Activated naive CD4-positive, alpha-beta T cell treated with anti-CD3 and anti-CD28 coated beads, Interleukin-2, amount 10 ng/mL, durations not matched to agents 7 days and 5 days (primary cell): ENCODE measurements around the gene KRT72.

Experiments used
- CTCF ChIA-PET: fragments of 350-600 bp; sonication (Branson Sonifier 250); formaldehyde crosslinking; loops from one replicate; lab custom pipeline; 2021; ENCODE audit warnings: antibody characterized with exemption; lab: Charles Lee
- DNase-seq: peaks from one replicate; pipeline ENCODE4 v3.0.0-alpha.2; 2020
- H3K27ac Mint-ChIP-seq: one replicate; pipeline ENCODE4 v1.8.0; 2021; ENCODE audit warnings: mild to moderate bottlenecking, moderate library complexity, mixed read lengths
- H3K27me3 Mint-ChIP-seq: one replicate; pipeline ENCODE4 v1.8.0; 2021; ENCODE audit warnings: mild to moderate bottlenecking, mixed read lengths
- H3K36me3 Mint-ChIP-seq: one replicate; pipeline ENCODE4 v1.8.0; 2021; ENCODE audit warnings: mixed read lengths
- H3K4me1 Mint-ChIP-seq: one replicate; pipeline ENCODE4 v1.8.0; 2021; ENCODE audit warnings: mixed read lengths
- H3K4me3 Mint-ChIP-seq: one replicate; pipeline ENCODE4 v1.8.0; 2021; ENCODE audit warnings: mild to moderate bottlenecking, moderate library complexity, mixed read lengths
- H3K9me3 Mint-ChIP-seq: one replicate; pipeline ENCODE4 v1.8.0; 2021; ENCODE audit warnings: mixed read lengths

Gene KRT72

DNA sequence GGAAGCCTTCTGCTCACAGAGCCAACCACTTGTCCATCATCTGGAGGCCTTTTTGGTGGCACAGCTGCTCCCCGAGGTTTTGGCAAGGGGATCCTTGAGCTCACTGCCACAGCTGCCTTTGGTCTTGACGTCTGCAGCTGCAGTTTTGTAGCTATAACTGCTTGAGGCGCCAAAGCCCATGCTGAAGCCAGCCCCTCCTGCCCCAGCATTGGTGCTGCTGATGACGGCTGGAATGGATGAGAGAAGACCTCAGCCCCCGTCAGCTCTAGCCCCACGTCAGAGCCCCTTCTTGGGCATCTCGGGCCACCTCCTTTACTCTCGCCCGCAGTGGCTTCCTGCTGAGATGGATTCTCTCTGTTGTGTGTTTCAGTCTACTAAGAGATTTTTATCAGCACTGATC is 15.3 kb downstream of the KRT72 start:
- H3K4me1 Mint-ChIP-seq = peaks cover 35% of the 10 kb centered on the region
- no peak overlapping the region for H3K4me3 Mint-ChIP-seq
- DNase-seq = peak; percentile 75
- CTCF ChIA-PET = interaction anchor here (0.7 to 14.2 kb wide), 15 partner anchors 9 to 430 kb away, joined by 3 to 244 read pairs (median 3); no protein-coding TSS in a partner anchor
- H3K9me3 Mint-ChIP-seq = no peaks in the 10 kb centered on the region
- peak overlapping the region; percentile 1 for H3K27ac Mint-ChIP-seq
- no peaks in the 10 kb centered on the region for H3K36me3 Mint-ChIP-seq
- peaks cover 10% of the 10 kb centered on the region for H3K27me3 Mint-ChIP-seq

DNA sequence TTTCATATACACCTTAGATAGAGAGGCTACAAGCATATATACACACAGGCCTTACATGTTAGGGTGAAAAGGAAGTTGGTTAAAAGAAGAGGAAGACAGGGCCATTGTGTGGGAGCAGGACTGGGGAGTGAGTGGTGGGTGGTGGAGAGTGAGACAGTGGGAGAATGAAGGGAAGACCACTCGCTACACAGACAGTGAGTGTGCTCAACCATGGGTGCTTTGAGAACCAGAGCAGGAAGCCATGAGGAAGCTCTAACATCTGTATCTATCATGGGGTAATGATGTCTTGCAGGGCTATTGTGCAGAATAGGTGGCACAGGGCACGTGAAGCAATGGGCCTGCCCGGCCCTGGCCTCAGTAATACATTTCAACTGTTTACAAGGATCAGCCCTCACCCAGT is 16.2 kb downstream of the KRT72 start:
- Mint-ChIP-seq H3K36me3 (no peaks in the 10 kb centered on the region), H3K4me1 (peaks cover 41% of the 10 kb centered on the region), H3K9me3 (no peaks in the 10 kb centered on the region), H3K27me3 (peaks cover 16% of the 10 kb centered on the region), H3K4me3 (no peak overlapping the region), H3K27ac (no peak overlapping the region)
- CTCF ChIA-PET = interaction anchor here (0.8 to 14.2 kb wide), 11 partner anchors 10 to 395 kb away, joined by 3 to 244 read pairs (median 4); no protein-coding TSS in a partner anchor
- no peak for DNase-seq

DNA sequence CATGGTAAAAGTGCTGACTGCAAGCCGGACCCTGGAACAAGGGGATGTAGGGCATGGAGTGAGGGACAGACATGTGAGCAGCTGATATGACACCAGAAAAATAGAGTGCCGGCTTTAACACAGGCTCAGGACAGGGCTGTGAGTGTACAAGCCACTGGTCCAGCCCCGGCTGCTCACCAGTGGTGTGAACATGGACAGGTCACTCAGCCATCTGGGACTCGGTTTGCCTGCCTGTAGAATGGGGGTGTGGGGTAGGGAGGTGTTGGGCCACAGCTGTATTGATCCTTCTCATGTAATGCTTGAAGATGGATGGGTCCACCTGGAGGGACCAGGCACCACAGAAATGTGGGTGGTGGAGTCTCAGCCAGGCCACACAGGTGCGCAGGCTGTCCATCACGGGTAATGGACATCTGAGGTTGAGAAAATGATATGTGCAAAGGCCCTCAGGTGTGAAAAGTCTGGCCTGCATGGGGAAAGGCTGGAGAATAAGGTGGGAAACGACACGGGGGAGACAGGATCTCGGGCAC is 17.0 kb downstream of the KRT72 start:
- CTCF ChIA-PET = interaction anchor here (0.5 to 14.2 kb wide), 16 partner anchors 10 to 356 kb away, joined by 3 to 244 read pairs (median 3); partner anchors contain the start of gene KRT74
- Mint-ChIP-seq H3K27me3 (peaks cover 25% of the 10 kb centered on the region), H3K36me3 (no peaks in the 10 kb centered on the region), H3K9me3 (no peaks in the 10 kb centered on the region), H3K4me3 (no peak overlapping the region), H3K27ac (peak overlapping the region; percentile 14), H3K4me1 (peaks cover 42% of the 10 kb centered on the region)
- DNase-seq = no peak

DNA sequence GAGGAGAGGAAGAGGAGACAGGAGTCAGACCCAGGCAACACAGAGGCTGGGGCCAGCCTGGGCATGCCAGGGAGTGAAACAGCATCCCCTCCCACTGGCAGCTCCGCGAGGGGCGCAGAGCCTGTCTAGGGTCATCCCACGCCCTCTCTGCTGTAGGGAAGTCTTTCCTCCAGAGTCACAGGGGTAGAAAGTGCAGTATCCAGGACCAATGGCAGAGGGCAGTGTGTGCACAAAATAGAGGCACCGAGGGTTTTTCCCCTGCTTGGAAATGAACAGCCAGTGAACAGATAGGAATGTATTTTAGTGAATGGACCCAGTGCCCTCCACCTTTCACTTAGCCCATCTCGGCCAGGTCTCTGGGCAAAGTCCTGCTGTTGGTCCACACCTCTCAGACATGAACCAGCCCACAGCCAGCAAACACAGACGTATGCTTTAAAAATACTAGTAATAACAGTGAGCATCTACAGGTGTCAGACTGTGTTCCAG is 18.2 kb downstream of the KRT72 start:
- peaks cover 34% of the 10 kb centered on the region for H3K27me3 Mint-ChIP-seq
- no peaks in the 10 kb centered on the region for H3K36me3 Mint-ChIP-seq
- H3K4me3 Mint-ChIP-seq = no peak overlapping the region
- H3K27ac Mint-ChIP-seq = no peak overlapping the region
- CTCF ChIA-PET = interaction anchor here (0.9 to 14.2 kb wide), 18 partner anchors 9 to 398 kb away, joined by 3 to 244 read pairs (median 3); partner anchors contain the start of genes KRT3 and KRT74
- DNase-seq = peak; percentile 81
- H3K4me1 Mint-ChIP-seq = peaks cover 42% of the 10 kb centered on the region
- H3K9me3 Mint-ChIP-seq = no peaks in the 10 kb centered on the region

DNA sequence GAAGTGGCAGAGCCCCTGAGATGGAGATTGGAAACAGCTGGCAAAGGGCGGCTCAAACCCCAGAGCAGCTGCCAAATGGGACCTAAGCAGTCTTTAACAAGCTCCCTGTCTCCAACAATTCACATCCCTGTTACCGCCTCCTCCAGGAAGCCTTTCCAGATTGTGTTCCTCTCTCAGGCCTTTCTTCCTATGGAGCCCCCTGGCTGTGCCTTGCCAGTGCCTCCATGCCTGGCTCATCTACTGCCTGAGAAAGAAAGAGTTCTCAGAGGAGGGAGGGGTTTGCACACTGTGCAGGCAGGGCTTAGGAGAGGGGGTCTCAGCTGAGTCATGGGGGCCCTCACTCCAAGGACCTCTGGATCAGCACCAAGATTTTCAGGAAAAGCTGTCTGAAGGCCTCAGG is 18.8 kb downstream of the KRT72 start:
- CTCF ChIA-PET = interaction anchor here (0.6 to 14.2 kb wide), 12 partner anchors 9 to 398 kb away, joined by 3 to 244 read pairs (median 4); partner anchors contain the start of genes KRT3 and KRT74
- Mint-ChIP-seq H3K9me3 (no peaks in the 10 kb centered on the region), H3K27ac (no peak overlapping the region), H3K4me1 (peaks cover 42% of the 10 kb centered on the region), H3K36me3 (no peaks in the 10 kb centered on the region), H3K4me3 (no peak overlapping the region), H3K27me3 (peaks cover 34% of the 10 kb centered on the region)
- DNase-seq = no peak

DNA sequence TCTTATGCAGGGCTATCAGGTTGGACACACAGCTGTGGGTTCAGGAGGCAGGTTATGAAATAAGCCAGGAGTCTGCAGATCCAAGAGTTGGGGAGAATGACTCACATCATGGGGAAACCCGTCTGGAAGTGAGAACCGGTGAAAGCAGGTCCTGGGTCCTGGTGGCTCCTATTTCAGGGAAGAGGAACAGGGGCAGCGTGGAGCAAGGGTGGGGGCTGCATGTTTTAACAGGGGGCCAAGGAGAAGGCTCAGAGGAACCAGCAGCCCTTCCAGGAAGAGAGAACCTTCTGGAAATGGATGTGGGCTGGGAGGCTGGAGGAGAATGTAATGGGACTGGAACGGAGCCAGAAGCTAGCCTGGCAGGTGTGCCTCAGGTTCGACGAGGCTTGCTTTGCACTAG is 19.8 kb downstream of the KRT72 start:
- Mint-ChIP-seq H3K36me3 (no peaks in the 10 kb centered on the region), H3K27me3 (peaks cover 40% of the 10 kb centered on the region), H3K4me1 (peaks cover 32% of the 10 kb centered on the region), H3K9me3 (no peaks in the 10 kb centered on the region), H3K27ac (no peak overlapping the region), H3K4me3 (no peak overlapping the region)
- no peak for DNase-seq
- CTCF ChIA-PET = interaction anchor here (0.8 to 14.2 kb wide), 7 partner anchors 15 to 304 kb away, joined by 3 to 244 read pairs (median 4); no protein-coding TSS in a partner anchor

DNA sequence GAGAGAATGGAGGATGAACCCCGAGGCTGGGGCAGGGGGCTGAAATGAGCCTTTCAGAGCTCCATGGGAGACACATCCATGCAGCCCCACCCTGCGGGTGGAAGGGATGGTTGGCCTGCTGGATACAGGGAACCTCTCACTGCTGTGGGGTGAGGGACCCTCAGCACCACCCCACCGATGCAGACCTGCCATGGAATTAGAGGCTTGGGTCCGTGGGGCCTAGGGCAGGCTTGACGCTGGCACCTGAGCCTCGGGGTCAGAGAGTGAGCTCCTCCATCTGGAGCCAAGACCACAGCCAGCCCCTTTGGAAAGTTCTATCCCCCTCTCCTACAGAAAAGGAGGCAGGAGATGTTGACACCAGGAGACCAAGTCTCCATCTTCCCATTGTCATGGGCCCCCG is 20.2 kb downstream of the KRT72 start:
- no peaks in the 10 kb centered on the region for H3K36me3 Mint-ChIP-seq
- CTCF ChIA-PET = interaction anchor here (1.0 to 14.2 kb wide), 5 partner anchors 17 to 304 kb away, joined by 3 to 244 read pairs (median 5); no protein-coding TSS in a partner anchor
- H3K27me3 Mint-ChIP-seq = peaks cover 43% of the 10 kb centered on the region
- DNase-seq = no peak
- peaks cover 28% of the 10 kb centered on the region for H3K4me1 Mint-ChIP-seq
- no peaks in the 10 kb centered on the region for H3K9me3 Mint-ChIP-seq
- no peak overlapping the region for H3K27ac Mint-ChIP-seq
- no peak overlapping the region for H3K4me3 Mint-ChIP-seq

DNA sequence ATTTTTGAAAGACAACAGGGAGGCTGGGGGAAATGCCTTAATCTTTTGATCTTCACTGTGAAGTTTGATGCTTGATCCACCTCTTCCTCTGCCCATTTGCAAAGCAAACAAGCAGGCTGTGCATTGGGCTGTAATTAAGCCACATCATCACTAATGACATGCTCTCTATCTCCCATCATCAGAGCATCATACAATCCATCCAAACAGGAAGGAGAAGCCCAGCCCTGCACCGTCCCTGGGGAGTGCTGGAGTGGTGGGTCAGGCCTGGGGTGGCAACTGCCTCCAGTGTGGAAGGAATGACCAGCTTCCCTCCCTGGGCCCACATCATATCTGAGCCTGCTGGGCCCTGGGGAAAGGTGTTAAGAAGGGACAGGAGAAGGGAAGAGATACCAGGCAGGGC is 20.8 kb downstream of the KRT72 start:
- CTCF ChIA-PET = interaction anchor here (1.4 to 14.2 kb wide), 3 partner anchors 289 to 305 kb away, joined by 5 to 244 read pairs (median 162); no protein-coding TSS in a partner anchor

DNA sequence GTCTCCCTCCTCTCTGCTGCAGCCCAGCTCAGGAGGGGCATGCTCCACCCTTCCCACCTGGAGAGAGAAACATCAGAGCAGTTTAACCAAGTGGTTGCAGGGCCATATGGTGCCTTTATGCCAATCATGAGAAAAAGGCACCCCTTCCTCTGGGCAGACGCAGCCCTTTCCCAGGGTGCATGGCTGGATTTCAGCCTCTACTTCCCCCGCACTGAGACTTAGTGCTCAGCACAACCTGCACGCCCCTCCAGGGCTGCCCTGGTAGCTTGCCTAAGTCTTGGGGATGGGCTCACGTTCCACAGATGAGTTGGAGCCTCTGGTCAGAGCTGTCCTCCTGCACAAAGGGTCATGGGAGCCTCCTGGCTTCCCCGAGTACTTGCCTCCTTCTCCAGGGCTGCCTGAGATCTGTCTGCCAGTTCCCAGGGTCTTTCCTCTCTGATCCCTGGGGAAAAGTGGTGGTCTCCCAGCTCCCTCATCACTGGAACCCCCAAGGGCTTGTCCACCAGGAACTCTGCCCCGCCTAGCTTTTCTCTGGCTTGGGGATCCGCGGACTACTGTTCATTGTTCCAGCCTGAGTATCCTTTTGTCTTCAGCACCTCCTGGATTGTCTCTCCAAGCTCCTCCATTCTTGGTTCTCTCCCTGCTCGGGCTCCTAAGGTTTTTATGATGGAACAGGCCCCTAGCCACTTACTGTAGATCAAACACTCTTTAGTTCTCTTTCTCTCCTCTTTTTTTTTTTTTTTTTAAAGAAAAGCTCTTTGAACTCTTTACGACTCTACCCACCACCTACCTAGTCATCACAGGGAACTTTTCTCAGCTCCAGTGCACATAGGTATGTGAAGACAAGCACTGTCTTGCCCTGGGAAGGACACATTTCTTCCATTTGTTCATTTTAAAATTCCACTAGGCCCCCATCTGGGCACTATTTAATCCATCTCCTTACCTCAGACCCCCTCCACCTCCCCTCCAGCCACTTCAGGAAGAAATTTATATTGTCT is 21.5 kb downstream of the KRT72 start:
- DNase-seq = no peak
- no peaks in the 10 kb centered on the region for H3K9me3 Mint-ChIP-seq
- peaks cover 15% of the 10 kb centered on the region for H3K4me1 Mint-ChIP-seq
- peaks cover 45% of the 10 kb centered on the region for H3K27me3 Mint-ChIP-seq
- H3K4me3 Mint-ChIP-seq = no peak overlapping the region
- H3K36me3 Mint-ChIP-seq = no peaks in the 10 kb centered on the region
- CTCF ChIA-PET = interaction anchor here (0.6 to 14.2 kb wide), 5 partner anchors 8 to 358 kb away, joined by 3 to 244 read pairs (median 3); no protein-coding TSS in a partner anchor
- no peak overlapping the region for H3K27ac Mint-ChIP-seq

More for the DNA sequence above, 20.8 kb downstream of the KRT72 start:
- Mint-ChIP-seq H3K4me3 (no peak overlapping the region), H3K27me3 (peaks cover 45% of the 10 kb centered on the region), H3K36me3 (no peaks in the 10 kb centered on the region), H3K4me1 (peaks cover 22% of the 10 kb centered on the region), H3K9me3 (no peaks in the 10 kb centered on the region), H3K27ac (no peak overlapping the region)
- DNase-seq = no peak

DNA sequence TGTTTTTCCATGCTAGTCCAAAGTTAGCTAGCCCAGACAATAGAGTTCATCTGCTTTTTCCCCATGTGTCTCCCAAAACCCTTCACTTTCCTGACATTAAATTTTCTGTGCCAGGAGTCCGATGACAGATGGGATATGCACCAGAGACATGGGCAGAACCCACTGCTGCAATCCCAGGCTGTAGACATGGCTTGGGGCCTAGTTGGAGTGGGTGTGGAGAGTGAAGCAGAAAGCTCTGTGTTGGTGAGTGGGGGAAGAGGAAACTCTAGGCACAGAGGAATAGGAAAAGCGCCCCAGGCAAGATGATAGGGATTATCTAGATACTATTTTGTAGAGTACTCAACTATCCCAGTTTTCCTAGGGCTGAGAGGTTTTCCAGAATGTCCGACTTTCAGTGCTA is 22.8 kb downstream of the KRT72 start:
- H3K36me3 Mint-ChIP-seq = no peaks in the 10 kb centered on the region
- no peak for DNase-seq
- no peaks in the 10 kb centered on the region for H3K9me3 Mint-ChIP-seq
- H3K4me3 Mint-ChIP-seq = no peak overlapping the region
- no peak overlapping the region for H3K27ac Mint-ChIP-seq
- peaks cover 45% of the 10 kb centered on the region for H3K27me3 Mint-ChIP-seq
- CTCF ChIA-PET = interaction anchor here (10.5 to 14.2 kb wide), 2 partner anchors 291 to 300 kb away, joined by 162 to 244 read pairs; no protein-coding TSS in a partner anchor
- peaks cover 12% of the 10 kb centered on the region for H3K4me1 Mint-ChIP-seq

DNA sequence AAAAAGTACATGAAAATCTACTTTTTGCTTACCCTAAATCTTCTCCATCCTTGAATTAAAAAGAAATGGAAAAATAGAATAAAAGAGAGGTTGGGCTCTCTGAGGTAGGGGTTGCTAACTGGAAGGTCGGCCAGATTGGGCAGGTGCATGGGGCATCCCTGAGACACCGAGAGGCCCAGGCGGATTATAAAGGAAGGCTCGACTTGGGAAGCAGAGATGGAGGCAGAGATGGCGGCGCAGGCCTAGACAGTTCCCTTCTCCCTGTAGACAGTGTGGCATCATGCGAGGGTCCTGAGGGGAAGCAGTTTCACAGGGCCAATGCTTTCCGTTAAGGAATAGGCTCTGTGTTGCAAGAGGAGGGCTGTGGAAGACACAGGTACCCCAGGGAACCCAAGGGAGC is 23.9 kb downstream of the KRT72 start:
- Mint-ChIP-seq H3K4me3 (no peak overlapping the region), H3K36me3 (no peaks in the 10 kb centered on the region), H3K9me3 (no peaks in the 10 kb centered on the region), H3K27ac (no peak overlapping the region), H3K27me3 (peaks cover 45% of the 10 kb centered on the region), H3K4me1 (peaks cover 7% of the 10 kb centered on the region)
- CTCF ChIA-PET = interaction anchor here (14.2 kb wide), 1 partner anchor 292 kb away, joined by 244 read pairs; no protein-coding TSS in a partner anchor
- no peak for DNase-seq

DNA sequence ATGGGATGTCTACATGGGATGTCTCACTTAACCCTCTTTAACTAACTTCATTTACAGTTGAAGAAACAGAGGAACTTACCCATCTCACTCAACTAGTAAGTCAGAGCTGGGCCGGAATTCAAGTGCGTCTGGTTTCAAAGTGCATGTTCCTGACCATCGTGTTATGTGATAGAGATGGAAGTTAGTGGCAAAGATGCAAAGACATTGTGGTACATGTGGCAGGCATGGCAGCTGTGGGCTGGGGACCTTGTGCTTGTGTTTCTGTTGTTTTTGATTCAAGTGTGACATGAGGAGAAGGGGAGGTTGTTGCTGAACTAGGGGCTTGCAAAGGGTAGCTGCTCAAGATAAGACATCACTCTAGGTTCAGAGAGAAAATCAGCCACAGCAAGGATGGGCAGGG is 25.3 kb downstream of the KRT72 start:
- H3K4me3 Mint-ChIP-seq = no peak overlapping the region
- CTCF ChIA-PET = interaction anchor here (1.0 to 14.2 kb wide), 2 partner anchors 293 to 304 kb away, joined by 5 to 244 read pairs; no protein-coding TSS in a partner anchor
- no peak overlapping the region for H3K27ac Mint-ChIP-seq
- H3K9me3 Mint-ChIP-seq = no peaks in the 10 kb centered on the region
- H3K27me3 Mint-ChIP-seq = peaks cover 35% of the 10 kb centered on the region
- H3K36me3 Mint-ChIP-seq = no peaks in the 10 kb centered on the region
- no peak for DNase-seq
- peaks cover 7% of the 10 kb centered on the region for H3K4me1 Mint-ChIP-seq

DNA sequence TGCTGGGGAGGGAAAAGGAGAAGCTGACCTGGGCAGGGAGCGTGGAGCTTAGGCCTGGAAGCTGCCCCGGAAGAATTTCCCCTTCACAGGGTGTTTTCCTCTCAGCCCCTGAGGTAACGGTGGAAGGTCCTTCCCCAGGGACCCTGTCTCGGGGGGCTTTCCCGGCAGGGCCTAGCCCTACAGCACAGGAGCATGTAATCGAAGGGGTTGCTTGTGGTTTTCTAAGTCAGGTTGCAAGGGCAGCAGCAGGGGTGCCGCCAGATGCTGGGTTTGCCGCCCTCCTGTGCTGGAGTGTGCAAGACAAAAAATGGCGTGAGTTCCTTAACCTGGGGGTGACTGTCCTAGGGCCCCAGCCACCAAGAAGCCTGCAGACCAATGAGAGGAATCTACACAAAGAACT is 26.0 kb downstream of the KRT72 start:
- no peak overlapping the region for H3K27ac Mint-ChIP-seq
- CTCF ChIA-PET = interaction anchor here (1.0 to 2.1 kb wide), 2 partner anchors 10 to 305 kb away, joined by 3 to 9 read pairs; no protein-coding TSS in a partner anchor
- no peaks in the 10 kb centered on the region for H3K36me3 Mint-ChIP-seq
- H3K4me1 Mint-ChIP-seq = peaks cover 2% of the 10 kb centered on the region
- no peak overlapping the region for H3K4me3 Mint-ChIP-seq
- no peaks in the 10 kb centered on the region for H3K9me3 Mint-ChIP-seq
- peaks cover 31% of the 10 kb centered on the region for H3K27me3 Mint-ChIP-seq
- no peak for DNase-seq
